ENCODE measurements around the gene C1QA.

GRCh38 chr1:22685591-22686059 lies 49.2 kb downstream of the C1QA start:
- TF ChIP-seq CTCF (conservative IDR thresholded peaks at IDR 0.05; ENCODE audit: low read length) (no peak), EZH2phosphoT487 (IDR thresholded peaks at IDR 0.05; ENCODE audit: borderline replicate concordance) (no peak)
